Heart left ventricle (tissue), 13 donors: ENCODE results near the gene KRT4.

Experiments used
- CTCF ChIP-seq, 12 donors: fragments of 200-600 bp; sonication (generic) in 4 of 12; IDR thresholded peaks; one replicate each; pipeline versions ENCODE4 v1.5.0 to v1.8.0; 2018 to 2022; ENCODE audit warnings: antibody characterized with exemption in 12 of 12, mild to moderate bottlenecking in 5 of 12
- POLR2A ChIP-seq, 2 donors: fragments of 450-650 bp; IDR thresholded peaks; one replicate each; pipeline ENCODE4 v1.6.1; 2017; ENCODE audit warnings: antibody characterized with exemption in 2 of 2, mild to moderate bottlenecking in 2 of 2, moderate library complexity in 2 of 2
- donor health status: ischemic (EF 13 %, LVEDD 7.1; RV severe dilation, severe dysfunction).
- donor health status: DM: no; HTN: yes; CAD: no.
- donor health status: DM: no; HTN: no; CAD: no.
- donor health status: ischemic (EF 25% LVEDD 6.9; RV normal size, moderate dysfunction).
- donor health status: ischemic (EF 25% LVEDD 5.7; RV mildly dilated, moderate dysfunction).
- donor health status: ischemic (EF 35%, LVEDD 5.7; RV mildly dilated, moderate dysfunction).
- donor health status: nonischemic (EF 11% LVEDD 7.7; RV severe dilation, severe dysfunction).
- donor health status: DM: yes; HTN: yes; CAD: no.
- donor health status: PGD.
- donor health status: ischemic (EF 29% LVEDD 5.4; RV normal size, mild dysfunction).
- donor health status: nonischemic (EF 23%, LVEDD 6.1; RV moderate dilation, normal function).

DNA sequence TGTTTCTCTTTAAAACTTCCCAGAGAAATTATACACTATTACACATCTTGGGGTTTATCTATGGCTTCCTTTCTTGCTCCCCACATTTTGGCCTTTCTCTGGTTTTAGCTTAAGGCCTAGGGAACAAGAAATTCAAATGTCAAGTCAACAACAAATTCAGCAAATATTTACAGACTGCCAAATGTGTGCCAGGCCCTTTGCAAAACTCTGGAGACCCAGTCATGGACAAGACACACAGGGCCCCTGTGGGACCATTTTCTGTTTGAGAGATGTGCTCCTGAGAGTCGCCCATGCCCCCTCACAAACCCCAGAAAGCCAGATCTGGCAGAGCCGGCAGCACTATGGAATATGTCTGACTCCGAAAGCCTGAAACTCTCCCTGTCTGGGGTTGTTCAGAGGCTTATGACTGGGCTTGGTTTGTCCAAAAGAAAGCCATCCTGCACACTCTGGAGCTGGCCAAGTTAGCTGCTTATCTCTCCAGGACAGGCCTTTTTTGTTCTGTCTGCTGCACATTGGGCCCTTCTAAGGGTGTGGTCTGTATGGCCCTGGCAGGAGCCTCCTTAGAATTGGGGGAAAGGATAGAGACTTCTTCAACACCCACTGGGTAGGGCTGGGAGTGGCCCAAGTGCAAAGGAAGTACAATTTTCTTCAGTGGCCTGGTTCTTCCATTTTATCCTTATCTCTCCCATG is 16.9 kb downstream of the KRT4 start:
- TF ChIP-seq CTCF (IDR thresholded peaks at IDR 0.05): no peak
- no peak for TF ChIP-seq POLR2A (IDR thresholded peaks at IDR 0.05)
